HuH-7.5 (cell line): ENCODE data around the gene SGCD.

ENCODE experiments used
- DNase-seq: peaks from one replicate; pipeline ENCODE4 v3.0.0; 2011; ENCODE audit warnings: low spot score

SGCD gene

DNA sequence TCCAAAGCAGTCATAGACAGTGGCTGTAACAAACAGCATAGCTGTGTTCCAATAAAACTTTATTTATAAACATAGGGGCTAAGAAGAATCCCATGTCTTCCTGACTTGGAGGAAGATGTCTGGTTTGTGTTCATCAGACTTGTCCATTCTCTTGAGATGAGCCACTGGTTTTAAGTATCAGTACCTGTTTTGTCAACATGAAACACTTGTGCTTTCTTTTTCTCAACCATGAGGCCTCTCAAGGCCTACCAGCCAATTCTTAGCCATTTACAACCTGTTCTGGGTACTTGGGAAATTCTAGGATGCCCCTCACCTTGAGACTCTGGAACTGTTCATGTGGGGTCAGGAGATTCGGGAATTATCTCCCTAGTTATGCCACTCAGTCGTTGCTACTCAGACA, 368.8 kb downstream of the SGCD start:
- no peak for DNase-seq

DNA sequence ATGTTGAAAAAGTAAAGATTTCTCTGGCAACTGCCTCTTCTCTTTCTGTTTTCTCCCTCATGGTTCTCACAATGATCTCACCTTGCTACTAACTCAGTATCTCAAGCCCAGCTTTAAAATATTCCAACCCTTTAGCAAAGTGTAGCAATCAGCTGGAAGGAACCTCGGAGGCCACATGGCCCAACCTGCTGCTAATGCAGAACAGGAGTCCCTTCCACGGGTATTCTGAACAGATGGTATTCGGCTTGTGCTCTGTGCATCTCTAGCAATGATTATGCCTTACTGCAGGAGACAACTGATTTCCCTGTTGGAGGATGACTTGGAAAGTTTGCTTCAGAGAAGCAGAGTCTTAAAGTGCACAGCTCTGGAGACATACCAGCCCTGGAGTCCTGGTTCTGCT, 371.4 kb downstream of the SGCD start:
- DNase-seq = no peak

DNA sequence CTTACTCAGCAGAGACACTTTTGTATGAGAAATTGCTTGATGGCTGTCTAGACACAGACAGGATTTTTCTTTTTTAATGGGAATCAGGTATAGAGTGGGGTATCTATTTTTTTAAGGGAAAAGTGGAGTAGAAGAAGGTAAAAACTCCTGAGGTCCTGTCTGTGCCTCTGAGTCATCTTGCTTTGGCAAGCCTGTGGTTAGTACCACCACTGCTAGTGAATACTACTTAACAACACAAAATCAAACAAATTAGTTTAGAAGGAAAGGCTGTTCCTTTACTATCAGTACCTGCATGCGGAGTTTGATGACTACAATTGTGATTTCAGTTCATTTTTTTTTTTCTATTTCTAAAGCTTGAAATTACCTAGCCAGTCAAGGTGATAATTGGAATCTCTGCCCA, 372.2 kb downstream of the SGCD start:
- no peak for DNase-seq

DNA sequence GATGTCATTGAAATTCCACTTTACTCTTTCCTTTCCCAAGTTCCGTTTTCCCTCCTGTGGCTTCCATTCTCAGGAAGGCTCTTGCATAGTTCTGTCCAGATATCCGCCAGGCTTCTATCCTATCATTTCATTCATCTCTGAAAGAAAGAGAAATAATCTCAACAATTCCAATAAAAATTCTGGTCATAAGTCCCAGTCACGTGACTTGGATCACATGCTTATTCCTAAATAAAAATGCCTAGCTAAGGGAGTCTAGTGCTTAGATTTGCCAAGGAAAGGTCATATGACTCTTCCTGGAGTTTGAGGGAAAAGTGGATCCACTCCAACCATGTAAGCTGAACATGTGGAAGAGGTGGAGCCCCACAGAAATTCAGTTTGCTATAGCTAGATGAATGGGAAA, 377.2 kb downstream of the SGCD start:
- DNase-seq = no peak

DNA sequence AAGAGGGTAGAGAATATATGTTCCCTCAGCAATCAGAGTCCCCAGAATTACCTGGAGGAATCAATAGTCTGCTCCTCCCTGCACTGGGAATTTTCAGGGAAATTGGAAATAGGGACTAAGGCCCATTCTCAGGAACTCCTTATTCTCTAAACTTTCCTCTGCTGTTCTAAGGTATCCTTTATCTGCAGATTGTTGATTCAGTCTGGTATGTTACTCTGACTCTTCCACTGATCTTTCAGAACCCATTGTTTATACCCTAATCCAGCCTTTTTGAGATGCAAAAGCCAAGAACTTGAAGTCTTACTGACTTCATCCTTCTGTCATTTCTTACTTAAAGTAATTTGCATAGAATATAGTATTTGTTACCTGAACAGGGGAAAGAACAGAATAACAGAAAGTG, 379.7 kb downstream of the SGCD start:
- DNase-seq = no peak

DNA sequence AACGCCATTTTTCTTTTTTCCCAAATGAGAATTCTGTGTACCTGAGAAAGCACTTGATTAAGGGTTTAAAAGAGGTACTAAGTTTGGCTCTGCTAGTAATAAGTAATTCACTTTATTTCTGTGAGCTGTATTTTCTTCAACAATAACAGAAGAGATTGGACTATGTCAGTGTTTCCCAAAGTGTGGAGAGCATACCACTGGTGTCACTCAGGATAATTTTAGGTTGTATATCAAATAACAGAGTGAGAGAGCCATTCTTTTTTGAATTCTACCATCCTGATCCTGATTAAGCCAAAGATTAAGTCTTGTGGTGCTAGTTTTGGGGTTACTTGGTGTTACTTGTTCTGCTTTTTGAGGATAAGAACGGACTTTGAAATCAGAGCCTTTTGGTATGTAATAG, 380.8 kb downstream of the SGCD start:
- no peak for DNase-seq

DNA sequence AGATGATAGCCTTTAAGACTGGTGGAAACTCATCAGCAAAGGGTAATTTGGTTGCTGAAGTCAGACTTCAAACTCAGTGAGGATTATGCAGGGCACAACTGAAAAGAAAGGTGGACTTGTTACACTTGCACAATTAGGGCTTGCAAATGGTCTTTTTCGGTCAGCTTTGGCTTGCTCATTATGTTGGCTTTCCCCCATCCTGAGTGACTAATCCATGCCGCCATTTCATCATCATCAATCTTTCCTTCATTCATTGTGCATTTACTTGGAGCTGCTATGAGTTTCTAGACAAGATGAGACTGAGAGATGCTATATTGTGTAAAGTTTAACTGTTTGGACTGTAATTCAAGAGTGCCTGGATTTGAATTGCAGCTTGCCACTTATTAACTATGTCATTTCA, 388.3 kb downstream of the SGCD start:
- DNase-seq = no peak

DNA sequence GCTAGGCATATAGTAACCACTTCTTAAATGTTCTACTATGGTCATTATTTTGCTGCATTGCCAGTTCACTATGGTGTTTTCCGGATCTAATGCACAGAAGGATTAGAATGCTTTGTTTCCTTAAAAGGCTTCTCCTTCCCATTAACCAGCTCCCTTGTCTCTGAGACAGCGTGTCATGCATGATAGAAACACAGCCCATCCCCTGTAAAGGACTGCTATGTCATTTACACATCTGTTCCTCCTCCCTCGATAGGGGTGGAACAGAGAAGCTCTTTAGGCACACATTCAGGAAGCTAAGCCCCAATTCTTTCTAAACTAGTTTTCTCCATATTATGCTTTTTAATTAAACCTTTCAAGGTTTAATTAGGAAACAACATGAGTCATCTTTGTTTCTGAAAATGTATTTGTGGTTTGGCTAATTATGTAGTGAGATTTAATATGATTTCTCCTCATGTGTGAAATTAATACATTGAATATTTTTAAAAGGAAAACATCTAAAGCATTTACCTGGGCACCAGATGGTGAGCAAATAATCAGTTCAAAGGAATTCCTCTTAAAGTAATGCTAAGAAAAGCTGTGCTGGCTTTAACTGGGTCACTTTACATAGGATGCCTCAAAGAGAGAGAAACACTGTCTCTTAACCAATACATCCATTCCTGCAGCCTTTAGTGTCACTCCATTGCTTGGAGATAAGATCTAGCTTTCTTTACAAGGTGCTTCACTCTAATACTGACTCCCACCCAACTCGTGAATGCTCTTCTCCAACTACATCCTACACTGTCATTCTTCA, 389.8 kb downstream of the SGCD start:
- DNase-seq = no peak

DNA sequence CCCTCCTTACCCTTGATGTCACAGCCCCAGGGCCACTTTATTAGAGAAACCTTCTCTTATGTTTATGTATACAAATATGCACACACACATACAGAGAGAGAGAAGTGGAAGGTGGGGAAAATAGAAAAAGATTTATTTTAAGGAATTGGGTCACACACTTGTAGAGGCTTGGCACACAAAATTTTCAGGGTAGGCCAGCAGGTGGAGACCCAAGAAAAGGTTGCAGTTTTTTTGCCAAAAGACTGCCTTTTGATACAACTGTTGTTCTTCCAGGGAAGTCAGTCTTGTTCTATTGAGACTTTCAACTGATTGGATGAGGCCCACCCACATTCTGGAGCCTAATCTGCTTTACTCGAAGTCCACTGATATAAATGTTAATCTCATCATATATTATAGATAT, 392.0 kb downstream of the SGCD start:
- no peak for DNase-seq

DNA sequence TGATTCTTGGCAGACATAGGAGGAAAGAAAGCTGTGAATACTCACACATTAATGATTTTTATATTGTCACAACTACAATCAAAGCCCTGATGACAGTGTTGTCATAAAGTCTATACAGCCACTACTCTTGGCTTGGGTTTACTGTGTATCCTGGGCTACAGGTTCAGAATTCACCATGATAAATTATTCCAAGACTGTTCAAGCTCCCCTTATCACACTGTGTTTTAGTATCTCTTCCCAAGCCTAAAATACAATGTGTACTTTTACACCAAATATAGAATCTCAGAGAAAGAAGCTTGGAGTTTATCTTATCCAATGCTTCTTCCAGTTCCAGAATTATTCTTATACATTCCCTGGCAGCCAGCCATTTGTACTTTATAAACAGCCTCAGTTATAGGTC, 395.4 kb downstream of the SGCD start:
- DNase-seq = no peak

DNA sequence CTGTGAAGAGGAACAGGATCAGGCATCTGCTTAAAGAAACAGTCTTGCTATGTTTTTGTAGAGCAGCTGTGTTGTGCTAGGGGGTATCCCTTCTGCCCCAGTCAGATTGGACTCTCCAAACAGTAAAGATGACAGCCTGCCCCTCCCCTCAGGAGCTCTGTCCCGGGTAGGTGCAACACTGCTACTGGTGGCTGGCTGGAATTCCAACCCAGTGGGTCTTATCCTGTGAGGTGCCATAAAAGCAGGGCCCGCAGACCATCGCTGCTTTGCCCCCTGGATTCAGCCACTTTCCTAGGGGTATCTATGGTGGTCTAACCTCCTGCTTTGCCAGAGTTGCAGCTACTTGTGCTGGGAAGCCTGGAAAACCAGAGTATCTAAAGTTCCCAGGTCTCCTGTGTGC, 408.5 kb downstream of the SGCD start:
- DNase-seq = no peak

DNA sequence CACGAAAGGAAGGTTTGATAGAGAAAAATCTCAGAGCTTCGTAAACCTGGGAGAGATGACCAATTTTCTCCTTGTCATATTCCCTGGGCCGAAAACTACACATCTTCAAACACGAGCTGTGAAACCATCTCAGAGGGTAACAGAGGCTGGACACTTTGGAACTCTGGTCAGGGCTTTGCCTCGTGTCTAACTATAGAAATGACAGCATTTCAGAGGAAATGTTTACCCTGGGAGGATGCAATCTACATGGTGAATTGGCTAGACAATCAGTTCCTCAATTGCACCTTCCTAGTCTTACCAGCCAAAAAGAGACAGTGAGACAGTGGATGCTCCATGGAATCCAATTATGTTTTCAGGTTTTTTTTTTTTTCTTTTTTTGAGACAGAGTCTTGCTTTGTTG, 414.6 kb downstream of the SGCD start:
- no peak for DNase-seq

DNA sequence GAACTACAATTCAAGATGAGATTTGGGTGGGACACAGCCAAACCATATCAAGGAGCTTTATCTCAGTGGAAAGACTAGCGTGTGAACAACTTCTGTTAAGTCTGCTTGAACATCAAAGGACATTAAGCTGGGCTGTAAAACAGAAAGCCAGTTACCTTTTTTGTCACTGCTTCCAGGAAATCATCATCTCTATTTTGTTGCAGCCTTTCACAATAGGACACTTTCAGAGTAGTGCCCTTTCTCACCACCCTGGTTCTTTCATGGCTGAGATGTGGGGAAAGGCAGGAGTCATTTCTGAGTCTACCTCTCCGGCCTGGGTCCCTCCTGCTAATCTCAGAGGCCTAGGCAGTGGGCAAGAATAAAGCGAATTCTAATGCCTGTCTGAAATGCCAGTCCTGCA, 426.9 kb downstream of the SGCD start:
- no peak for DNase-seq

DNA sequence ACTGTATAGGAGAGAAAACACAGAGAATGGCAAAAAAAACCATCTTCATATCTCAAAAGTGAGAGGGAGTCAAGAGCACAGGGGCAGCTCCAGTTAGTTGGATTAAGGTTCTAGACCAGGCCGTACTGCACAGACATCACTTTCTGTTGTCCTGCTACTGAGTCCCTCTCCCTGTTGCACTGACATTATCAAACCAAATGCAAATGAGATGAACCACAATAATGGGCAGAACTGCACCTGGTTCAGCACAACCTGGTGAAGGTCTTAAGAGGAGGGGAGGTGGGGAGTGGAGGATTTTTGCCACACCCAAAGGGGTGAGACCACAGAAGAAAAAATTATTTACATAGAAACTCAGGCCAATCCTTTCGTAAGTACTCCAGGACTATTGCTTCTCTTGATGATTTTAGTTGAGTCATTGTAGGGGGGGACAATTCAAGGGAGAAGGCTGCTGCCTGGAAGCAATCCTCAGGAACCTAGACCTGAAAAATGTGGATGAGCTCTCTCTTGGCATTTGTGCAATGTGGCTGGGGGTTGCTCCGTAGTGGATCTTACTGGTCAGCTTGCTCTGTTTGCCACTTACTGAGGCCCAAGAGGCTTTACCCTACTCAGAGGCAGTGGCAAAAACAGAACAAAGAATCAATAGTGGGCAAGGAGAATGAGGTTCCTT, 428.6 kb downstream of the SGCD start:
- DNase-seq = no peak

DNA sequence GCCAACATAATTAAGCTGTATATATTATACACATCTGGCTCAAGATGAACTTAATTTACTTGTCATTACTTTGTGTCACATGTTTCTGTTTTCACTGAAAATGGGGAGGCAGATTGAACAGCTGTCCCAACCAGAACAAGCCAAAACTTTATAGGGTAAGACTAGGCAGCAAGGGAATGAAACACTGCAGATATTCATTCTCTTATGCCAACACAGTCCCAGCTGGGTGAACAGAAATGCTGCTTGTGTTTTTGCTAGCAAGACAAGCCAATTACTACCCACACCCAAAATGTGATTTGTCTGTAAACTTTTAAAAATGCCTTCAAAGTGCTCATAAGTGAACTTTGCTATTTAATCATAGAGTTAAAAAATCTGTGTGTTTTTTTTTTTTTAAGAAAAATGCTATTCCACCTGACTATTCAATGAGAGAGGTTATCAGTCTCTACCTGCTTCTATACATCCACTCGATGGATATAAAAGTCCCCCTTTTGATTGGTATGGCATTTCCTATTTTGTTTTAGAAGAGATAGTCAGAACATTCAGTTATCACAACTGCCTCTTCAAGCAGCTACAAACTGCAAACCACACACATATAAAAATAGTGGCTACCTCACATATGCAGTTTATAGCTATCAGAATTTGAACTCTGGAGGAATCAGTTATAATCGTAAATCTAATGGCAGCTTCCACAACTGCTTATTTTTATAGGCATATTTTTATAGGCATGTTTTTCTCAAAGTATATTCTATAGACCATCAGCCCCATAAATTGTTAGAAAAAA, 431.2 kb downstream of the SGCD start:
- no peak for DNase-seq

DNA sequence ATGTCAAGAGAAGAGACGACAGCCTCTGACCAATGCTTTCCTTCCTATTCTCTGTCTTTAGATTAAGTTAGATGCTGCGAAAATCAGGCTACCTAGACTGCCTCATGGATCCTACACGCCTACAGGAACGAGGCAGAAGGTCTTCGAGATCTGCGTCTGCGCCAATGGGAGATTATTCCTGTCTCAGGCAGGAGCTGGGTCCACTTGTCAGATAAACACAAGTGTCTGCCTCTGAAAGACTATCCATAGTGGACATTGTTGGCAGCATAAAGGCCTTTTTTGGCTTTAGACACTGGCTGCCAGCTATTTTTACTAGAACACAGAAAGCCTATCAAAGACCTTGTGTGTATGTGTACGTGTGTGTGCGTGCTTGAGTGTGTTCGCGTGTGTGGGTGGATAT, 432.2 kb downstream of the SGCD start:
- no peak for DNase-seq

DNA sequence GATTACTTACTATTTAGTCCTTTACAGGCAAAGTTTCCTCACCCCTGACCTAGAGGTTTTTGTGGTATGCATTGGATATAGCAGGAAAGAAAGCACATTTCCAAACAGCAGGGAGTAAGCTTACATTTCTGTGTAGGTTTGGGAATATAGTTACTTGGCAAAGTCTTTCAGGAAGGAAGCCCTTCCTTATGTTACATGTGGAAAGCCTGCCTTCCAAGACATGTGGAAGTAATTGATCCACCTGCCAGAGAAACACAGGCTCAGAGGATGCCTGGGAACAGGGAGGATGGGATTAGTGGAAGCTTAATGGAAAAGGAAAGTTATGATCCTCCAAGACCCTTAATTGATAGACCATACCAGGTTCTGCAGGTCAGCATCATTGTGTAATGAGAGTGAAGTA, 435.8 kb downstream of the SGCD start:
- no peak for DNase-seq

DNA sequence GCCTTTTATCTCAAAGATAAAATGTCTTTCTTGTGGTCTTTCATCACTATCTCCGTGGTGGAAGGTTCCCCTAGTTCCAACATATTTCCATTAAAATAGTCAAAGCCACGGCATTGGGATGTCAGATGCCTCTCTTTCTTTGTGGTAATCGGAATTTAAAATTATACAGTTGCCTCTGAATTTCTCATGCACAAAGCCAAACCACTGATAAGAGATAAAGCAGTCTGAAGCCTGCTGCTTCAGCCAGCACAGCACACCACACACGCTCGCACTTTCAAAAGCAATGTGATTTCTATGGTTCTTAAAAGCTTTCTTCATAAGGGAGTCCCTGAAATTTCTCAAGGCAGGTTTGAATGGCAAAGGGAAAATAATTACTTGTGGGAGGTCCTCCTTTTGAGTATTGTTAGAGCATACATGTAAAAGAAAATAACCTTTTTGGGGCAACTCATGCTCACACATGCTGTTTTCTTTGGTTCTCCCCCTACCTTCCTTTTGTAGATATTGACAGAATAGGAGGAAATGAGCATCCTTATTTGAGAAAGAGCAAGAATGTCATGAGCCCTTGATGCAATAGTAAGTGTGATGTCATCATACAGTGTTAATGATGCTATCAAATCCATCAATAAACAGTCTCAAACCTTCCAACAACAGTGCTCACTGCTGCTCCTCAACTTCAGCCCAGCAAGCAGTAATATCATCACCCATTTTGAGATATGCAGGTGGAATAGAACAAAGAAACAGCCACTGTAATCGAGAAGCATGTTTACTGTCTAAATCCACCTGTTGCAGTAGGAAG, 437.4 kb downstream of the SGCD start:
- no peak for DNase-seq

DNA sequence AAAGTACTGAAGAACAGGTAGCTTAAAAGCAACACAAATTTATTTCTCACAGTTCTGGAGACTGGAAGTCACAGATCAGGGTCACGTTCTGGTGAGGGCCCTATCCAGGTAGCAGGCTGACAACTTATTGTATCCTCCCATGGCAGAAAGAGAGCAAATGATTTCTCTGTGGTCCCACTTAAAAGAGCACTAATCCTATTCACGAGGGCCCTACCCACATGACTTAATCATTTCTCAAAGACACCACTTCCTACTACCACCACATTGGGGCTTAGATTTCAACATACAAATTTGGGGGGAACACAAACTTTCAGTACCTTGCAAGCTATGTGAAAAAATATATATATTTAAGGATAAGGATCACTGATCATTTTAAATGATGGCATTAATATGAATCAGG, 447.3 kb downstream of the SGCD start:
- DNase-seq = no peak

DNA sequence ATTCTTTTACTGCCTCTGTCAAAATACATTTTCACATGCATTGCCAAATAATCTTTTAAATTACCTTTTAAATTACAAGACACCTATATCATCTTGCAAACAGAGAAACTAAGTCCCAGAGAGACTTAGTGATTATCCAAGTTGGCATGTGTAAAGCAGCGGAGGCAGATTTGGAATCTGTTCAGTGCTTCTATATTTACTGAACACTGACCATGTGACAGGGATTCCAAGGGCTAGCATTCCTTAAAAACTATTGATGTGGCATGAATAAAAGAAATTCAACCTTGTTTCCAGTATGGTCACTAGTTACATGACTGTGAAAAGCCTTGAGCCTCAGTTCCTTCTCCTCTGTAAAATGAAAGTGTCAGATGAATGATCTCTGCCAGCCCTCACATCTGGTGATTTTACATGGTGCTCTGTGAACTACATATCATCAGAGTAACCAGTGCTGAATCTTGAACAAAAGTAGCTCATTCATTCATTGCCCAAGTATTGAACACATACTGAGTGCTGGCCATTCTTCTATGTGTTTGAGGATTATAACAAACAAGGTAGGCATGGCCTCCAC, 451.3 kb downstream of the SGCD start:
- no peak for DNase-seq

DNA sequence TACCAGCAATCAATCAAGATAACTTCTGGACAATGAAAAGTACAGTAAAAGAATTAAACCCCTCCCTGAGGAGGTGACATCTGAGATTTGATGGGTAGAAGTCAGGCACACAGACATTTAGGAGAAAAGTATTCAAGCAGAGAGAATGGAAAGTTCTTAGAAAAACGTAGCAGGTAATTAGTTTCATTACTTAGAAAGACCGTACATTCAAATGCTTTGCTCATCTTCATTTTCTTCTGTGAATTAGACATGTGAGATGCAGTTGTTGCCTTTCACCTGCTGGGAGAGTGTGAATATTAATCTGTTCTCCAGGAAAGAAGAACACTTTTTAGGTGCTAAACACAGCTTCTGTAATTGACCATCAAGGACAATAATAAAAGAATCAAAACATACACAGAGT, 451.8 kb downstream of the SGCD start:
- DNase-seq = no peak

DNA sequence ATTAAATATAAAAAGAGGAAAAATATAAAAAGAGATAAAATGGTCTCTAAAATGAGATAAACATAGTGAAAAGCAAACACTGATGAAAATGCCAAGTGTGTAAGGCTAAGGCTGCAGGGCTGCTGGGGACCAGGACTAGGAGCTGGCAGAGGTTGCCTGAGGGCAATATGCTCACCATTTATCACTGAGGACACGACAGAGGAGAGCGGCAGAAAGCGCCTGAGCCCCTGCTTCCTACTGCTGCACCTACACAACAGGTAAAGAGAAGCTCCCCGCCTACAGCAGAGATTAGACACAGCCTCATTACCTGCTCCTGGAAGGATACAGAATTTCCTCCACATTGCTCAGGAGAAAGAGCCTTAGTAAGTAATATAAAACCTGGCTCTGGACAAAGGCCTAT, 452.5 kb downstream of the SGCD start:
- DNase-seq = no peak
